HepG2 (cell line): ENCODE results near the gene TBX15.

Source experiments
- CTCF ChIP-seq: sonication (generic); formaldehyde crosslinking; IDR thresholded peaks from 2 replicates; pipeline ENCODE4 v1.5.0; 2020; ENCODE audit warnings: mild to moderate bottlenecking, missing genetic modification reagents, moderate library complexity
- EZH2 ChIP-seq: conservative IDR thresholded peaks from 2 replicates; pipeline ENCODE4 v1.6.1; 2012; ENCODE audit warnings: mild to moderate bottlenecking, low read depth, low read length, moderate library complexity
- HBP1 ChIP-seq: IDR thresholded peaks from 2 replicates; pipeline ENCODE4 v1.6.1; 2016; ENCODE audit warnings: low read depth, control low read depth
- HOXA5 ChIP-seq: sonication (generic); formaldehyde crosslinking; IDR thresholded peaks from 2 replicates; pipeline ENCODE4 v1.4.0; 2020; ENCODE audit warnings: missing genetic modification reagents
- JUN ChIP-seq: sonication (generic); formaldehyde crosslinking; IDR thresholded peaks from 2 replicates; pipeline ENCODE4 v1.4.0; 2020; ENCODE audit warnings: mild to moderate bottlenecking, missing genetic modification reagents
- NPAS2 ChIP-seq: sonication (generic); formaldehyde crosslinking; IDR thresholded peaks from 2 replicates; pipeline ENCODE4 v1.8.0; 2022; ENCODE audit warnings: mild to moderate bottlenecking, missing genetic modification reagents, borderline replicate concordance
- PRMT3 ChIP-seq: sonication (generic); formaldehyde crosslinking; IDR thresholded peaks from 2 replicates; pipeline ENCODE4 v1.8.1; 2022; ENCODE audit warnings: low read depth, mild to moderate bottlenecking, moderate library complexity, missing genetic modification reagents, borderline replicate concordance
- ZFP36L2 ChIP-seq: sonication (generic); formaldehyde crosslinking; IDR thresholded peaks from 2 replicates; pipeline ENCODE4 v1.4.0; 2020; ENCODE audit warnings: missing genetic modification reagents
- ZNF138 ChIP-seq: sonication (generic); formaldehyde crosslinking; IDR thresholded peaks from 2 replicates; pipeline ENCODE4 v1.5.0; 2020; ENCODE audit warnings: mild to moderate bottlenecking, low read depth, missing genetic modification reagents
- ZNF782 ChIP-seq: sonication (generic); formaldehyde crosslinking; IDR thresholded peaks from 2 replicates; pipeline ENCODE4 v1.4.0; 2020; ENCODE audit warnings: missing genetic modification reagents, mild to moderate bottlenecking, borderline replicate concordance
- TF ChIP-seq, protein P1 (sequence below), 2 experiments: IDR thresholded peaks; 2 replicates each; pipeline ENCODE4 v1.6.1; 2011 to 2012; ENCODE audit warnings: low read length in 2 of 2, borderline replicate concordance in 1 of 2, low read depth in 1 of 2, mild to moderate bottlenecking in 1 of 2, moderate library complexity in 1 of 2

- no peak for TF ChIP-seq CTCF (CRISPR knock-in tag)
- no peak for TF ChIP-seq ZFP36L2 (CRISPR knock-in tag)
- no peak for TF ChIP-seq JUN
- TF ChIP-seq ZNF138 (CRISPR knock-in tag) = no peak
- no peak for TF ChIP-seq HBP1
- TF ChIP-seq PRMT3 (CRISPR knock-in tag) = no peak
- no peak for TF ChIP-seq EZH2
- no peak for TF ChIP-seq NPAS2 (CRISPR knock-in tag)
- TF ChIP-seq, protein P1, sequence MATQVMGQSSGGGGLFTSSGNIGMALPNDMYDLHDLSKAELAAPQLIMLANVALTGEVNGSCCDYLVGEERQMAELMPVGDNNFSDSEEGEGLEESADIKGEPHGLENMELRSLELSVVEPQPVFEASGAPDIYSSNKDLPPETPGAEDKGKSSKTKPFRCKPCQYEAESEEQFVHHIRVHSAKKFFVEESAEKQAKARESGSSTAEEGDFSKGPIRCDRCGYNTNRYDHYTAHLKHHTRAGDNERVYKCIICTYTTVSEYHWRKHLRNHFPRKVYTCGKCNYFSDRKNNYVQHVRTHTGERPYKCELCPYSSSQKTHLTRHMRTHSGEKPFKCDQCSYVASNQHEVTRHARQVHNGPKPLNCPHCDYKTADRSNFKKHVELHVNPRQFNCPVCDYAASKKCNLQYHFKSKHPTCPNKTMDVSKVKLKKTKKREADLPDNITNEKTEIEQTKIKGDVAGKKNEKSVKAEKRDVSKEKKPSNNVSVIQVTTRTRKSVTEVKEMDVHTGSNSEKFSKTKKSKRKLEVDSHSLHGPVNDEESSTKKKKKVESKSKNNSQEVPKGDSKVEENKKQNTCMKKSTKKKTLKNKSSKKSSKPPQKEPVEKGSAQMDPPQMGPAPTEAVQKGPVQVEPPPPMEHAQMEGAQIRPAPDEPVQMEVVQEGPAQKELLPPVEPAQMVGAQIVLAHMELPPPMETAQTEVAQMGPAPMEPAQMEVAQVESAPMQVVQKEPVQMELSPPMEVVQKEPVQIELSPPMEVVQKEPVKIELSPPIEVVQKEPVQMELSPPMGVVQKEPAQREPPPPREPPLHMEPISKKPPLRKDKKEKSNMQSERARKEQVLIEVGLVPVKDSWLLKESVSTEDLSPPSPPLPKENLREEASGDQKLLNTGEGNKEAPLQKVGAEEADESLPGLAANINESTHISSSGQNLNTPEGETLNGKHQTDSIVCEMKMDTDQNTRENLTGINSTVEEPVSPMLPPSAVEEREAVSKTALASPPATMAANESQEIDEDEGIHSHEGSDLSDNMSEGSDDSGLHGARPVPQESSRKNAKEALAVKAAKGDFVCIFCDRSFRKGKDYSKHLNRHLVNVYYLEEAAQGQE (IDR thresholded peaks at IDR 0.05; ENCODE audit: borderline replicate concordance in 1 of 2, low read depth in 1 of 2, low read length in 2 of 2) = no peak
- TF ChIP-seq HOXA5 = no peak
- TF ChIP-seq ZNF782 (CRISPR knock-in tag) = no peak
Measured at GRCh38 chr1:119005724-119006405, 17.7 kb upstream of the TBX15 start.
